GM12892 (cell line): ENCODE measurements around the gene FOXK2.
"Not testable (repeated sequence)": the region's sequence is repeated elsewhere in the genome, so short reads cannot be mapped to it uniquely, and the experiment has no call there.

Experiments
- DNase-seq: peaks from one replicate; pipeline ENCODE4 v3.0.0; 2011; ENCODE audit not compliant: insufficient read length
- FAIRE-seq: peaks from 2 replicates; lab custom pipeline; 2011; peaks lifted over from hg19 to GRCh38; lab: Jason Lieb, UNC
- POLR2A ChIP-seq: IDR thresholded peaks from 2 replicates; pipeline ENCODE4 v1.6.1; 2011; ENCODE audit warnings: low read depth, low read length, control low read depth
- POLR2AphosphoS5 ChIP-seq: IDR thresholded peaks from 2 replicates; pipeline ENCODE4 v1.6.1; 2011; ENCODE audit warnings: low read depth, low read length, control low read depth
- TAF1 ChIP-seq: IDR thresholded peaks from 2 replicates; pipeline ENCODE4 v1.6.1; 2011; ENCODE audit warnings: low read depth, mild to moderate bottlenecking, control low read depth, low read length, borderline replicate concordance

Gene FOXK2

GRCh38 chr17:82529914-82530300 is 10.4 kb downstream of the FOXK2 start:
- DNase-seq (no peak), FAIRE-seq (no peak)

GRCh38 chr17:82531431-82531881 is 11.9 kb downstream of the FOXK2 start:
- TF ChIP-seq POLR2AphosphoS5 (no peak), POLR2A (no peak), TAF1 (no peak)
- DNase-seq = no peak
- no peak for FAIRE-seq

More at GRCh38 chr17:82529914-82530300, 10.4 kb downstream of the FOXK2 start:
- TF ChIP-seq TAF1 (no peak), POLR2A (no peak), POLR2AphosphoS5 (no peak)

- no peak for FAIRE-seq
- TF ChIP-seq POLR2A (no peak), TAF1 (no peak), POLR2AphosphoS5 (no peak)
- DNase-seq = no peak
Measured at GRCh38 chr17:82534401-82534812, 14.9 kb downstream of the FOXK2 start.

- no peak for DNase-seq
- FAIRE-seq = no peak
- TF ChIP-seq TAF1 = no peak
- no peak for TF ChIP-seq POLR2AphosphoS5
- TF ChIP-seq POLR2A = no peak
Measured at GRCh38 chr17:82536512-82537201, 17.1 kb downstream of the FOXK2 start.

- DNase-seq, FAIRE-seq: not testable (repeated sequence)
Measured at GRCh38 chr17:82537228-82537627, 17.7 kb downstream of the FOXK2 start.

GRCh38 chr17:82539076-82539475 is 19.5 kb downstream of the FOXK2 start:
- not testable (repeated sequence) for FAIRE-seq, DNase-seq

GRCh38 chr17:82542439-82542838 is 22.9 kb downstream of the FOXK2 start:
- DNase-seq (no peak), FAIRE-seq (no peak)
- TF ChIP-seq POLR2AphosphoS5 (no peak), POLR2A (no peak), TAF1 (no peak)

GRCh38 chr17:82544431-82545070 is 25.0 kb downstream of the FOXK2 start:
- no peak for TF ChIP-seq TAF1
- TF ChIP-seq POLR2A = no peak
- TF ChIP-seq POLR2AphosphoS5 = no peak
- FAIRE-seq = no peak
- DNase-seq = no peak

GRCh38 chr17:82545071-82545462 is 25.5 kb downstream of the FOXK2 start:
- TF ChIP-seq TAF1 (no peak), POLR2AphosphoS5 (no peak), POLR2A (no peak)
- DNase-seq (no peak), FAIRE-seq (no peak)

GRCh38 chr17:82547981-82548380 is 28.4 kb downstream of the FOXK2 start:
- TF ChIP-seq POLR2AphosphoS5 = no peak
- TF ChIP-seq TAF1 = no peak
- no peak for TF ChIP-seq POLR2A
- FAIRE-seq (no peak), DNase-seq (no peak)

- TF ChIP-seq POLR2AphosphoS5 = no peak
- no peak for TF ChIP-seq TAF1
- no peak for TF ChIP-seq POLR2A
- FAIRE-seq (no peak), DNase-seq (no peak)
Measured at GRCh38 chr17:82548681-82549303, 29.3 kb downstream of the FOXK2 start.

- TF ChIP-seq POLR2A (no peak), POLR2AphosphoS5 (no peak), TAF1 (no peak)
- FAIRE-seq (peak; percentile 81), DNase-seq (peak; percentile 88)
Measured at GRCh38 chr17:82551779-82552457, 32.4 kb downstream of the FOXK2 start.
